Activated CD8-positive, alpha-beta memory T cell treated with anti-CD3 and anti-CD28 coated beads, Interleukin-2, amount 50 U/mL, for 48 hours (primary cell): ENCODE measurements around the gene MTMR6.

Experiments
- DNase-seq: peaks from one replicate; pipeline ENCODE4 v3.0.0-alpha.2; 2020

The MTMR6 gene

DNA sequence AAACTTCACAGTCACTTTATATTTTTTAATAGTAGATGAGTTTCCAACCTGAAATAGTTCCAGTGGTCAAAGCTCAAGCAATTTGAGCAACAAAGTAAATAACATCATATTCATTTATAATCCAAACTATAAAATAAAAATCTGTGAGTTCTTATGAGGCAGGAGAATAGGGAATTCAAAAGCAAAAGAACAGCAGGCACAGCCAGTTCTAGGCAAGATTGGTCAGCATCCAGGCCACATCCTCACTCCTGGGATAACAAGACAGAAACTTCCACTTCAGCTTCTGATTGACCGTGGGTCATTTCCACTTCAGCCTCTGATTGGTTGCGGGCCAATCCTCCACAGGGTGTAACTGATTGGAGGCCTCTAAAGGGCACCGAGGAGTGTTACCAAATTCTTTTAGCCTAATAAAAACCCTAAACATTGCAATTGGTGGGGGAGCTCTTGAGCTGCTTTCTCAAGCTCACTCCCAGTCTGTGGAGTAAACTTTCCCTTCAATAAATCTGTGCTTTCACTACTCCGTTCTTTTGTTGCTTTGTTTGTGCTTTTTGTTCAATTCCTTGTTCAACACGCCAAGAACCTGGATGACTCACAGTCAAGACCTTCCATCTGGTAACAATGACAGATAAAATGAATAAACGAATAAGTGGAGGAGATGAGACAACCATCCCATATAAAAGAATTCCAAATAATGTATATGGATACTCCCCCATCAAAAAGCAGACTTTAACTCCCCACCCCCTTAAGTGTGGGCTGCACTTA is 72.6 kb downstream of the MTMR6 start:
- no peak for DNase-seq

- DNase-seq = no peak
These were observed 73.6 kb downstream of the MTMR6 start for GRCh38 chr13:25213715-25214114.

DNA sequence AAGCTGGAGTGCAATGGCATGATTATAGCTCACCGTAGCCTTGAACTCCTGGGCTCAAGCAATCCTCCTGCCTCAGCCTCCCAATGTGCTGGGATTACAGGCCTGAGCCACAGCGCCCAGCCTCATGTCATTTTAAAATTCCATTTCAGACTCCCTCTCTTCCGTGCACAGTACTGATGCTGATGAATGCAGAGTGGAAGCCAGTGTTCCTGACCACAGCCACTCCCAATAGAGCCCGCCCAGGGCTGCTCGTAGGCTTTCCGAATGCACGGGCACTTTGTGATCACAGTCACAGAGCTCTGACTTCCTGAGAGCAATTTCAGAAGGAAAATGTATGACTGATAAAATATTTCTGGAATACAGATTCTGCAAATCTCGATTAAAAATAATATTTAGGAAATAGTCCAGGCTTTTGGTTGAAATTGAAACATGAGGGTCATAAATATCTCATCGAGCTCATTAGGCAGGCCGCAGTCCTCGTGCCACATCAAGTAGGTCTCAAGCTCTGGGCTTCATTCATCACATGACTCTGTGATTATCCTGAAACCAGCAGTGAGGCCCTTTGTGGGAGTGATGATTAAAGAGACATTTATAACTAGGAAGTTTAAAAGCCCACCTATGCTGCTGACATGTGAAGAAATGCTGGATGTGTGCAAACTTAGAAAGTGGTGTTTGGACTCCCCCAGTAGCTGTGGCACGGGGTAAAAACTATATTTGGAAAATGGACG is 76.3 kb downstream of the MTMR6 start:
- DNase-seq = no peak

- no peak for DNase-seq
These were observed 79.9 kb downstream of the MTMR6 start for GRCh38 chr13:25207291-25207810.

DNA sequence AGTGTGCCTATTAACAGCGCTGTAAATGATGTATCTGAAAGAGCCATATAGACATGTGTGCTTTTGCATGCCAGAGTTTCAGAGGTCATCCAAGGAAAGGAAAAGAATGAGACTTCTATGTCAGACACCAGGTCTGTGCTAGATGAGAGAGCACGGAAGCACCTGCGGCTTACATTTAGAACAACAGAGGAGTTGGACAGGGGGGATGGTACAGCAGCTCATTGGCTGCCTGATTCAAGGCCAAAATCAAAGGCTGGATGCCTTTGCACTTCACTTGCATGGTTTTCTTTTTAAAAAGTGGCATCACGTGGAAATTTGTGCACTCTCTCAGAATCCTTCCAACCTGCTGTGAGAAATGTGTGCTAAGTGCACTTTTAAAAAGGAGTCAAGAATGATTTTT is 82.4 kb downstream of the MTMR6 start:
- no peak for DNase-seq

- DNase-seq = no peak
These were observed 84.1 kb downstream of the MTMR6 start for GRCh38 chr13:25203127-25203740.

DNA sequence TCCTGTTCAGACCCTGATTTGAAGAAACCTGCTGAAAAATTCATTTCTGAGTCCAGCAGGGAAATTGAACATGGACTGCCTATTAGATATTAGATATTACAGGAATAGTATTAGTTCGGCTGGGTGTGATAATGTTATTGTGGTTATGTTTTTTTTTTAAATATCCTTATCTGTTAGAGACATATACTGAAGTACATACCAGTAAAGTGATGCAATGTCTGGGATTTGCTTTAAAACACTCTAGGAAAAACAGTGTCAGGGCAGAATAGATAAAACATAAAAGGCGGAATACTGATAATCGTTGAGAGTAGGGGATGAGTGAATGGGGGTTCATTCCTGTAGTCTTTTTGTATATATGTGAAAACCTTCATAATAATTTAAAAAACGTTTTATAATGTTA is 86.5 kb downstream of the MTMR6 start:
- no peak for DNase-seq

- DNase-seq = no peak
These were observed 88.6 kb downstream of the MTMR6 start for GRCh38 chr13:25198647-25199046.

DNA sequence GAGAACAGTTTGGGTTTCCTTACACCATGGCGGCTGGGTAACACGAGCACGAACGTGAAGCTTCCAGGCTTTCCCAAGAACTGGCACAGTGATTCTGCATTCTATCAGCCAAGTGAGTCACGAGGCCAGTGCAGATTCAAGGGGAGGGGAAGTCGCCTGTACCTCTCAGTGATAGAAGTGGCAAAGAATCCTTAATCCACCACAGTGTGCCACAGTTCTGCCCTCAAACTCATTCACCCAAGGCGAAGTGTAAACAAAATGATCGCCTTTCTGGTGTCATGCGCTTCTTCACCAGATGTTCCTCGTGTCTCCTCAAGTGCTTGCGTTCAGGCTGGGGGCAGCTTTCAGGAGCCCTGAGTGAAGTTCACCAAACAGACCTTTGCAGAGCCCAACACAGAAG is 90.3 kb downstream of the MTMR6 start:
- DNase-seq = no peak
